Measurements from ENCODE around the gene RHPN2. TPM values are rescaled to one million over a fixed set of nuclear protein-coding genes. Genes with fewer than 3 reads are reported as not detected.
"Not testable (repeated sequence)": the region's sequence is repeated elsewhere in the genome, so short reads cannot be mapped to it uniquely, and the experiment has no call there.

The RHPN2 gene
- total RNA-seq, 4 donors from 2014 or later = 1.1 to 1.6 (median 1.6) TPM

GRCh38 chr19:33022472-33023116 is 42.1 kb downstream of the RHPN2 start:
- DNase-seq = no peak
- intact Hi-C loops (cut with DNase I) = no loop called here
- H3K9me3 ChIP-seq = no peaks in the 10 kb centered on the region
- H3K4me1 ChIP-seq = no peaks in the 10 kb centered on the region
- H3K4me3 ChIP-seq = no peak overlapping the region
- WGBS, 2 donors = 20 to 62% methylated on average over 1 to 5 of the region's 11 CpGs
- H3K27ac ChIP-seq = no peak overlapping the region
- H3K27me3 ChIP-seq = no peaks in the 10 kb centered on the region
- no peak for TF ChIP-seq POLR2A (IDR thresholded peaks at IDR 0.05)
- TF ChIP-seq CTCF (IDR thresholded peaks at IDR 0.05) = no peak
- no peaks in the 10 kb centered on the region for H3K36me3 ChIP-seq

- H3K27ac ChIP-seq; H3K27me3 ChIP-seq; H3K9me3 ChIP-seq; DNase-seq; intact Hi-C loops (cut with DNase I); H3K4me1 ChIP-seq; H3K4me3 ChIP-seq; H3K36me3 ChIP-seq: not testable (repeated sequence)
- WGBS, 2 donors = 71 to 78% methylated on average over 4 of the region's 4 CpGs
These were observed 53.8 kb downstream of the RHPN2 start for GRCh38 chr19:33010891-33011290.

- intact Hi-C loops (cut with DNase I) = no loop called here
- H3K4me1 ChIP-seq = peaks cover 0 to 11% (median 0%) of the 10 kb centered on the region in 3 donors
- H3K9me3 ChIP-seq = no peaks in the 10 kb centered on the region
- no peak for DNase-seq
- H3K4me3 ChIP-seq = no peak overlapping the region
- H3K27me3 ChIP-seq = no peaks in the 10 kb centered on the region
- no peak for TF ChIP-seq POLR2A (IDR thresholded peaks at IDR 0.05)
- H3K27ac ChIP-seq = no peak overlapping the region
- no peaks in the 10 kb centered on the region for H3K36me3 ChIP-seq
- 87 to 98% methylated on average over 4 of the region's 4 CpGs for WGBS, 2 donors
These were observed 56.0 kb downstream of the RHPN2 start for GRCh38 chr19:33008738-33009137.

- Histone ChIP-seq H3K27me3 (no peaks in the 10 kb centered on the region), H3K27ac (no peak overlapping the region), H3K4me1 (peaks cover 0 to 11% (median 0%) of the 10 kb centered on the region in 3 donors), H3K9me3 (no peaks in the 10 kb centered on the region), H3K36me3 (no peaks in the 10 kb centered on the region), H3K4me3 (no peak overlapping the region)
- WGBS, 2 donors = 46 to 52% methylated on average over 5 of the region's 5 CpGs
- DNase-seq = no peak
- intact Hi-C loops (cut with DNase I) = no loop called here
- TF ChIP-seq CTCF (IDR thresholded peaks at IDR 0.05) (no peak), POLR2A (IDR thresholded peaks at IDR 0.05) (no peak)
These were observed 59.2 kb downstream of the RHPN2 start for GRCh38 chr19:33005440-33005839.

GRCh38 chr19:33003424-33004024 is 61.2 kb downstream of the RHPN2 start:
- intact Hi-C loops (cut with DNase I); H3K27ac ChIP-seq; DNase-seq; H3K27me3 ChIP-seq; H3K36me3 ChIP-seq; H3K4me3 ChIP-seq; H3K9me3 ChIP-seq: not testable (repeated sequence)
- H3K4me1 ChIP-seq = peaks cover 0 to 11% (median 0%) of the 10 kb centered on the region in 3 donors
- 74 to 75% methylated on average over 6 of the region's 6 CpGs for WGBS, 2 donors

GRCh38 chr19:33002126-33002865 is 62.4 kb downstream of the RHPN2 start:
- peaks cover 0 to 11% (median 0%) of the 10 kb centered on the region in 3 donors for H3K4me1 ChIP-seq
- H3K4me3 ChIP-seq; H3K9me3 ChIP-seq; H3K36me3 ChIP-seq; intact Hi-C loops (cut with DNase I); H3K27ac ChIP-seq; DNase-seq; H3K27me3 ChIP-seq: not testable (repeated sequence)
- 84% methylated on average over 5 of the region's 15 CpGs for WGBS, 2 donors

GRCh38 chr19:33000910-33001309 is 63.8 kb downstream of the RHPN2 start:
- H3K27me3 ChIP-seq = no peaks in the 10 kb centered on the region
- no peak overlapping the region for H3K4me3 ChIP-seq
- no peaks in the 10 kb centered on the region for H3K9me3 ChIP-seq
- WGBS, 2 donors = 95 to 98% methylated on average over 4 of the region's 4 CpGs
- H3K36me3 ChIP-seq = no peaks in the 10 kb centered on the region
- TF ChIP-seq POLR2A (IDR thresholded peaks at IDR 0.05) (no peak), CTCF (IDR thresholded peaks at IDR 0.05) (no peak)
- intact Hi-C loops (cut with DNase I) = no loop called here
- no peak for DNase-seq
- H3K4me1 ChIP-seq = peaks cover 0 to 11% (median 0%) of the 10 kb centered on the region in 3 donors
- H3K27ac ChIP-seq = no peak overlapping the region

Measured in esophagus squamous epithelium (tissue), 5 donors.